Esophagus muscularis mucosa (tissue), 3 donors: ENCODE measurements around the gene BTBD16.

Source experiments
- CTCF ChIP-seq, 3 experiments: fragments of 200-600 bp in 2 of 3; fragments of 450-650 bp in 1 of 3; sonication (generic) in 2 of 3; IDR thresholded peaks; one replicate each; pipeline ENCODE4 v1.5.1; 2017 to 2019; ENCODE audit warnings: antibody characterized with exemption in 3 of 3, mild to moderate bottlenecking in 2 of 3, moderate library complexity in 1 of 3
- POLR2AphosphoS5 ChIP-seq, 2 donors: sonication (generic); formaldehyde crosslinking; IDR thresholded peaks; one replicate each; pipeline ENCODE4 v1.6.1; 2017; ENCODE audit warnings: antibody characterized with exemption in 2 of 2

- TF ChIP-seq CTCF (IDR thresholded peaks at IDR 0.05) = no peak
- no peak for TF ChIP-seq POLR2AphosphoS5 (IDR thresholded peaks at IDR 0.05)
Measured at GRCh38 chr10:122271076-122271475, at the start of gene BTBD16.
